H9 (cell line): ENCODE data around the gene SERPINB3. TPM values are rescaled to one million over a fixed set of nuclear protein-coding genes. Genes with fewer than 3 reads are reported as not detected.

ENCODE experiments used
- DNase-seq: peaks from one replicate; pipeline ENCODE4 v3.0.0-alpha.2; 2017
- H2AFZ ChIP-seq: one replicate; pipeline ENCODE4 v1.6.1; 2013; ENCODE audit warnings: mild to moderate bottlenecking, low read length, control low read depth, moderate library complexity
- H2AK5ac ChIP-seq: 2 replicates; pipeline ENCODE4 v1.6.1; 2013; ENCODE audit warnings: low read length, control low read depth, mixed read lengths; ENCODE audit not compliant: insufficient read length
- H2BK120ac ChIP-seq: one replicate; pipeline ENCODE4 v1.6.1; 2013; ENCODE audit warnings: low read depth, mild to moderate bottlenecking, low read length, control low read depth, inconsistent platforms; ENCODE audit not compliant: poor library complexity, severe bottlenecking
- H2BK12ac ChIP-seq: 2 replicates; pipeline ENCODE4 v1.6.1; 2013; ENCODE audit warnings: low read length, control low read depth, mixed read lengths, low read depth; ENCODE audit not compliant: insufficient read length
- H2BK15ac ChIP-seq: 2 replicates; pipeline ENCODE4 v1.6.1; 2013; ENCODE audit warnings: low read depth, low read length, control low read depth
- H2BK20ac ChIP-seq: one replicate; pipeline ENCODE4 v1.6.1; 2013; ENCODE audit warnings: low read depth, mild to moderate bottlenecking, low read length, control low read depth, inconsistent platforms; ENCODE audit not compliant: poor library complexity, severe bottlenecking
- H2BK5ac ChIP-seq: 2 replicates; pipeline ENCODE4 v1.6.1; 2013; ENCODE audit warnings: low read length, control low read depth, mixed read lengths; ENCODE audit not compliant: insufficient read length
- H3K14ac ChIP-seq: 2 replicates; pipeline ENCODE4 v1.6.1; 2013; ENCODE audit warnings: low read length, control low read depth; ENCODE audit not compliant: insufficient read depth
- H3K18ac ChIP-seq: 2 replicates; pipeline ENCODE4 v1.6.1; 2013; ENCODE audit warnings: low read depth, mild to moderate bottlenecking, mixed read lengths, low read length, control low read depth; ENCODE audit not compliant: insufficient read length
- H3K23ac ChIP-seq: 2 replicates; pipeline ENCODE4 v1.6.1; 2013; ENCODE audit warnings: low read length, control low read depth, mixed read lengths, low read depth; ENCODE audit not compliant: insufficient read length
- H3K23me2 ChIP-seq: 2 replicates; pipeline ENCODE4 v1.6.1; 2013; ENCODE audit warnings: low read depth, mild to moderate bottlenecking, mixed read lengths, low read length, control low read depth; ENCODE audit not compliant: insufficient read length, poor library complexity, severe bottlenecking
- H3K27ac ChIP-seq: 2 replicates; pipeline ENCODE4 v1.5.1; 2013; ENCODE audit warnings: low read length, control low read depth, mixed read lengths, low read depth; ENCODE audit not compliant: insufficient read length
- H3K27me3 ChIP-seq: 2 replicates; pipeline ENCODE4 v1.6.1; 2013; ENCODE audit warnings: low read length, control low read depth, inconsistent platforms; ENCODE audit not compliant: insufficient read depth
- H3K4ac ChIP-seq: 2 replicates; pipeline ENCODE4 v1.6.1; 2013; ENCODE audit warnings: low read depth, mild to moderate bottlenecking, control low read depth, inconsistent platforms, low read length, moderate library complexity
- H3K4me1 ChIP-seq: 2 replicates; pipeline ENCODE4 v1.6.1; 2013; ENCODE audit warnings: low read length, control low read depth, inconsistent platforms; ENCODE audit not compliant: insufficient read depth
- H3K4me2 ChIP-seq: 2 replicates; pipeline ENCODE4 v1.6.1; 2013; ENCODE audit warnings: low read length, control low read depth, mixed read lengths; ENCODE audit not compliant: insufficient read length, insufficient read depth
- H3K56ac ChIP-seq: 2 replicates; pipeline ENCODE4 v1.6.1; 2013; ENCODE audit warnings: low read depth, mild to moderate bottlenecking, mixed read lengths, low read length, control low read depth; ENCODE audit not compliant: insufficient read length
- H3K79me1 ChIP-seq: 2 replicates; pipeline ENCODE4 v1.6.1; 2013; ENCODE audit warnings: low read depth, mild to moderate bottlenecking, moderate library complexity, low read length, control low read depth, inconsistent platforms; ENCODE audit not compliant: insufficient read depth, poor library complexity, severe bottlenecking
- H3K79me2 ChIP-seq: 2 replicates; pipeline ENCODE4 v1.6.1; 2013; ENCODE audit warnings: low read length, control low read depth, inconsistent platforms; ENCODE audit not compliant: insufficient read depth
- H3K9ac ChIP-seq: 2 replicates; pipeline ENCODE4 v1.6.1; 2013; ENCODE audit warnings: low read length, control low read depth, mixed read lengths; ENCODE audit not compliant: insufficient read length; ENCODE audit errors: extremely low read depth
- H3K9me3 ChIP-seq: one replicate; pipeline ENCODE4 v1.6.1; 2013; ENCODE audit warnings: low read depth, low read length, inconsistent platforms; ENCODE audit not compliant: control insufficient read depth
- H3T11ph ChIP-seq: one replicate; pipeline ENCODE4 v1.6.1; 2013; ENCODE audit warnings: mild to moderate bottlenecking, low read length, control low read depth, inconsistent platforms
- H4K20me1 ChIP-seq: one replicate; pipeline ENCODE4 v1.6.1; 2013; ENCODE audit not compliant: control insufficient read depth, insufficient read length, insufficient read depth
- H4K5ac ChIP-seq: 2 replicates; pipeline ENCODE4 v1.6.1; 2013; ENCODE audit warnings: low read depth, mild to moderate bottlenecking, mixed read lengths, low read length, control low read depth; ENCODE audit not compliant: insufficient read length
- H4K8ac ChIP-seq: replicated peaks from 2 replicates; pipeline ENCODE4 v1.6.1; 2013; ENCODE audit warnings: low read length, control low read depth, mixed read lengths, low read depth; ENCODE audit not compliant: insufficient read length
- H4K91ac ChIP-seq: 2 replicates; pipeline ENCODE4 v1.6.1; 2013; ENCODE audit warnings: low read depth, mild to moderate bottlenecking, moderate library complexity, mixed read lengths, low read length, control low read depth; ENCODE audit not compliant: insufficient read length
- H3K27ac Mint-ChIP-seq, 3 experiments: 2 replicates in 2 of 3; 3 replicates in 1 of 3; pipeline ENCODE4 v1.8.0; 2020 to 2021; ENCODE audit warnings: mixed read lengths in 3 of 3, mild to moderate bottlenecking in 1 of 3, moderate library complexity in 1 of 3
- H3K27me3 Mint-ChIP-seq: 2 replicates; pipeline ENCODE4 v1.8.0; 2021; ENCODE audit warnings: low read depth, mild to moderate bottlenecking, moderate library complexity, mixed read lengths
- H3K36me3 Mint-ChIP-seq, 3 experiments: 2 replicates in 2 of 3; 3 replicates in 1 of 3; pipeline ENCODE4 v1.8.0; 2020 to 2021; ENCODE audit warnings: low read depth in 3 of 3, mixed read lengths in 3 of 3; ENCODE audit not compliant: insufficient read depth in 1 of 3
- H3K4me1 Mint-ChIP-seq, 2 experiments: 2 replicates each; pipeline ENCODE4 v1.8.0; 2020; ENCODE audit warnings: mixed read lengths in 2 of 2
- H3K4me3 Mint-ChIP-seq, 2 experiments: 2 replicates in 1 of 2; 3 replicates in 1 of 2; pipeline ENCODE4 v1.8.0; 2020 to 2021; ENCODE audit warnings: mild to moderate bottlenecking in 2 of 2, mixed read lengths in 2 of 2, moderate library complexity in 1 of 2
- H3K9me3 Mint-ChIP-seq, 2 experiments: 2 replicates in 1 of 2; 3 replicates in 1 of 2; pipeline ENCODE4 v1.8.0; 2020; ENCODE audit warnings: mild to moderate bottlenecking in 2 of 2, mixed read lengths in 2 of 2, moderate library complexity in 1 of 2
- WGBS: extraction: QIAGEN DNeasy Blood & Tissue Kit; methylation state at CpG from one replicate; pipeline ENCODE4 v1.1.7; 2013; ENCODE audit warnings: missing lambda C conversion rate, low lambda C conversion rate, mixed read lengths; ENCODE audit not compliant: insufficient read length; ENCODE audit errors: extremely low coverage; 5-methylcytosine and 5-hydroxymethylcytosine counted together
- total RNA-seq: library from RNA; stranded (reverse); gene quantifications from 2 replicates; pipeline ENCODE4 v1.2.1, GENCODE V29; 2021
- TF ChIP-seq, protein P1 (sequence below): fragments of 200-600 bp; sonication (generic); conservative IDR thresholded peaks from 3 replicates; pipeline ENCODE4 v1.8.0; 2021; ENCODE audit warnings: antibody characterized with exemption, mild to moderate bottlenecking

The SERPINB3 gene
- total RNA-seq, 1 experiment from 2014 or later: 1.7 TPM

DNA sequence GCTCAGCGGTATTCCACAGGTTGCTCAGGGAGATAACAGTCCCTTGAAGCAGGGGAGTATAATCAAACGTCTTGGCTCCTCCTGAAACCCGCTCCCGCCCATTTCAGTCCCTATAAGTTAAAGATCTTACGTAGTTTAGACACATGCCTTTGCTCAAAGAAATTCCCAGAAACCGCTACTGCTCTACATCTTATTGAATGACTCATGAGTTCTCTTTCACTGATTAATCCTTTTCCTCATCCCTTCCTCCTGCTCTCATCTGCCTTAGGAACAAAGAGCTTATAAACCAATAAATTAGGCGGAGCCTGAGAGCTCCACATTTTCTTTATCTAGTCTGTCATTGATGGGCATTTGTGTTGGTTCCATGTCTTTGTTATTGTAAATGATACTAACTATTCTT, 13.5 kb downstream of the SERPINB3 start:
- no peaks in the 10 kb centered on the region for H3K27me3 ChIP-seq
- no peaks in the 10 kb centered on the region for H4K20me1 ChIP-seq
- H2BK5ac ChIP-seq: no peak overlapping the region
- H2BK120ac ChIP-seq: no peak overlapping the region
- H2BK15ac ChIP-seq: no peak overlapping the region
- H3K4me2 ChIP-seq: no peak overlapping the region
- no peaks in the 10 kb centered on the region for H3K23me2 ChIP-seq
- no peak overlapping the region for H4K5ac ChIP-seq
- H4K91ac ChIP-seq: no peak overlapping the region
- H4K8ac ChIP-seq: no peak overlapping the region
- H3K4me1 ChIP-seq: no peaks in the 10 kb centered on the region; the same call in 1 of the 2 replicates
- no peak overlapping the region for H3K23ac ChIP-seq
- no peak overlapping the region for H2BK12ac ChIP-seq
- no peaks in the 10 kb centered on the region for H3K27me3 Mint-ChIP-seq
- no peaks in the 10 kb centered on the region; a peak in 2 of 7 replicates for H3K36me3 Mint-ChIP-seq
- no peak overlapping the region for H2AFZ ChIP-seq
- no CpG with 5 or more reads among the region's 7 CpGs for WGBS
- no peaks in the 10 kb centered on the region for H3K9me3 ChIP-seq
- H3K79me1 ChIP-seq: no peaks in the 10 kb centered on the region
- H3K27ac Mint-ChIP-seq: no peak overlapping the region
- no peak overlapping the region for H2AK5ac ChIP-seq
- no peak overlapping the region for H3K14ac ChIP-seq
- no peaks in the 10 kb centered on the region for H3K79me2 ChIP-seq
- no peak overlapping the region for H3K4me3 Mint-ChIP-seq
- no peak overlapping the region for H2BK20ac ChIP-seq
- H3K4ac ChIP-seq: no peak overlapping the region
- peaks cover 25 to 40% of the 10 kb centered on the region in 2 experiments for H3K4me1 Mint-ChIP-seq
- no peak overlapping the region for H3T11ph ChIP-seq
- H3K27ac ChIP-seq: no peak overlapping the region
- no peak overlapping the region for H3K9ac ChIP-seq
- H3K18ac ChIP-seq: no peak overlapping the region
- no peaks in the 10 kb centered on the region for H3K9me3 Mint-ChIP-seq
- TF ChIP-seq, protein P1, sequence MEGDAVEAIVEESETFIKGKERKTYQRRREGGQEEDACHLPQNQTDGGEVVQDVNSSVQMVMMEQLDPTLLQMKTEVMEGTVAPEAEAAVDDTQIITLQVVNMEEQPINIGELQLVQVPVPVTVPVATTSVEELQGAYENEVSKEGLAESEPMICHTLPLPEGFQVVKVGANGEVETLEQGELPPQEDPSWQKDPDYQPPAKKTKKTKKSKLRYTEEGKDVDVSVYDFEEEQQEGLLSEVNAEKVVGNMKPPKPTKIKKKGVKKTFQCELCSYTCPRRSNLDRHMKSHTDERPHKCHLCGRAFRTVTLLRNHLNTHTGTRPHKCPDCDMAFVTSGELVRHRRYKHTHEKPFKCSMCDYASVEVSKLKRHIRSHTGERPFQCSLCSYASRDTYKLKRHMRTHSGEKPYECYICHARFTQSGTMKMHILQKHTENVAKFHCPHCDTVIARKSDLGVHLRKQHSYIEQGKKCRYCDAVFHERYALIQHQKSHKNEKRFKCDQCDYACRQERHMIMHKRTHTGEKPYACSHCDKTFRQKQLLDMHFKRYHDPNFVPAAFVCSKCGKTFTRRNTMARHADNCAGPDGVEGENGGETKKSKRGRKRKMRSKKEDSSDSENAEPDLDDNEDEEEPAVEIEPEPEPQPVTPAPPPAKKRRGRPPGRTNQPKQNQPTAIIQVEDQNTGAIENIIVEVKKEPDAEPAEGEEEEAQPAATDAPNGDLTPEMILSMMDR: no peak
- H3K56ac ChIP-seq: no peak overlapping the region
- no peak for DNase-seq
